ENCODE results near the gene ZNF208. TPM values are rescaled to one million over a fixed set of nuclear protein-coding genes. Genes with fewer than 3 reads are reported as not detected.
"Not testable (repeated sequence)": the region's sequence is repeated elsewhere in the genome, so short reads cannot be mapped to it uniquely, and the experiment has no call there.

Gene ZNF208
- polyA plus RNA-seq (2013, experiment 1 of 2) = 0.25 TPM
- 0.44 TPM for polyA plus RNA-seq (2013, experiment 2 of 2)

GRCh38 chr19:22010437-22011143 is at the start of gene ZNF208:
TSS of gene ZNF208 (minus strand) at chr19:22010943. CDS start at chr19:22010794, 149 bp downstream.
- H3K4me1 ChIP-seq (ENCODE audit: insufficient read depth, low read length); H3K36me3 ChIP-seq (ENCODE audit: insufficient read depth, low read length); H3K27me3 ChIP-seq (ENCODE audit: insufficient read depth, low read length); H3K27ac ChIP-seq (ENCODE audit: low read depth, low read length): not testable (repeated sequence)
- Histone ChIP-seq H3K4me3 (ENCODE audit: low read length) (peak within 1 kb of the TSS; percentile 53), H3K9ac (ENCODE audit: low read depth, low read length) (peak within 1 kb of the TSS; percentile 52; the same call in 1 of the 2 replicates), H3K9me3 (ENCODE audit: insufficient read depth, low read depth, low read length) (peaks cover 69% of the 10 kb centered on the region)
- WGBS = 86% methylated on average over 29 of the region's 29 CpGs

- WGBS = 86% methylated on average over 20 of the region's 20 CpGs
- Histone ChIP-seq H3K4me3 (ENCODE audit: low read length) (peak overlapping the region; percentile 52), H3K36me3 (ENCODE audit: insufficient read depth, low read length) (no peaks in the 10 kb centered on the region), H3K9ac (ENCODE audit: low read depth, low read length) (peak overlapping the region; percentile 49; the same call in 1 of the 2 replicates), H3K4me1 (ENCODE audit: insufficient read depth, low read length) (no peaks in the 10 kb centered on the region), H3K9me3 (ENCODE audit: insufficient read depth, low read depth, low read length) (peaks cover 77% of the 10 kb centered on the region), H3K27me3 (ENCODE audit: insufficient read depth, low read length) (no peaks in the 10 kb centered on the region), H3K27ac (ENCODE audit: low read depth, low read length) (no peak overlapping the region)
Observed at GRCh38 chr19:22052644-22053013, 41.9 kb upstream of the ZNF208 start.

- not testable (repeated sequence) for H3K36me3 ChIP-seq (ENCODE audit: insufficient read depth, low read length); H3K4me1 ChIP-seq (ENCODE audit: insufficient read depth, low read length); H3K27me3 ChIP-seq (ENCODE audit: insufficient read depth, low read length); H3K4me3 ChIP-seq (ENCODE audit: low read length); H3K9ac ChIP-seq (ENCODE audit: low read depth, low read length); H3K27ac ChIP-seq (ENCODE audit: low read depth, low read length)
- 52% methylated on average over 3 of the region's 3 CpGs for WGBS
- H3K9me3 ChIP-seq (ENCODE audit: insufficient read depth, low read depth, low read length) = peaks cover 83% of the 10 kb centered on the region
Observed at GRCh38 chr19:22041151-22041550, 30.4 kb upstream of the ZNF208 start.

- H3K9me3 ChIP-seq (ENCODE audit: insufficient read depth, low read depth, low read length) = peaks cover 92% of the 10 kb centered on the region
- H3K27me3 ChIP-seq (ENCODE audit: insufficient read depth, low read length) = no peaks in the 10 kb centered on the region
- H3K4me3 ChIP-seq (ENCODE audit: low read length) = no peak overlapping the region
- H3K36me3 ChIP-seq (ENCODE audit: insufficient read depth, low read length) = no peaks in the 10 kb centered on the region
- no peaks in the 10 kb centered on the region for H3K4me1 ChIP-seq (ENCODE audit: insufficient read depth, low read length)
- H3K27ac ChIP-seq (ENCODE audit: low read depth, low read length) = no peak overlapping the region
- no peak overlapping the region for H3K9ac ChIP-seq (ENCODE audit: low read depth, low read length)
Observed at GRCh38 chr19:22030680-22031079, 19.9 kb upstream of the ZNF208 start.

GRCh38 chr19:22026687-22027086 is 15.9 kb upstream of the ZNF208 start:
- Histone ChIP-seq H3K4me3 (ENCODE audit: low read length) (no peak overlapping the region), H3K27me3 (ENCODE audit: insufficient read depth, low read length) (no peaks in the 10 kb centered on the region), H3K27ac (ENCODE audit: low read depth, low read length) (no peak overlapping the region), H3K36me3 (ENCODE audit: insufficient read depth, low read length) (no peaks in the 10 kb centered on the region), H3K9me3 (ENCODE audit: insufficient read depth, low read depth, low read length) (peaks cover 92% of the 10 kb centered on the region), H3K4me1 (ENCODE audit: insufficient read depth, low read length) (no peaks in the 10 kb centered on the region), H3K9ac (ENCODE audit: low read depth, low read length) (no peak overlapping the region)

GRCh38 chr19:22025539-22025938 is 14.8 kb upstream of the ZNF208 start:
- H3K9me3 ChIP-seq (ENCODE audit: insufficient read depth, low read depth, low read length) = peaks cover 90% of the 10 kb centered on the region
- not testable (repeated sequence) for H3K4me1 ChIP-seq (ENCODE audit: insufficient read depth, low read length); H3K4me3 ChIP-seq (ENCODE audit: low read length); H3K27me3 ChIP-seq (ENCODE audit: insufficient read depth, low read length); H3K9ac ChIP-seq (ENCODE audit: low read depth, low read length); H3K36me3 ChIP-seq (ENCODE audit: insufficient read depth, low read length); H3K27ac ChIP-seq (ENCODE audit: low read depth, low read length)
- 94% methylated on average over 1 of the region's 1 CpG for WGBS

- Histone ChIP-seq H3K4me3 (ENCODE audit: low read length) (no peak overlapping the region), H3K9me3 (ENCODE audit: insufficient read depth, low read depth, low read length) (peaks cover 94% of the 10 kb centered on the region), H3K4me1 (ENCODE audit: insufficient read depth, low read length) (no peaks in the 10 kb centered on the region), H3K27me3 (ENCODE audit: insufficient read depth, low read length) (no peaks in the 10 kb centered on the region), H3K36me3 (ENCODE audit: insufficient read depth, low read length) (peaks cover 9% of the 10 kb centered on the region; the same call in 1 of the 2 replicates), H3K27ac (ENCODE audit: low read depth, low read length) (no peak overlapping the region), H3K9ac (ENCODE audit: low read depth, low read length) (no peak overlapping the region)
- no CpG with 5 or more reads among the region's 1 CpG for WGBS
Observed at GRCh38 chr19:21970466-21970865, 40.3 kb downstream of the ZNF208 start.

GRCh38 chr19:21947775-21948174 is 63.0 kb downstream of the ZNF208 start:
- Histone ChIP-seq H3K9me3 (ENCODE audit: insufficient read depth, low read depth, low read length) (peaks cover 88% of the 10 kb centered on the region), H3K9ac (ENCODE audit: low read depth, low read length) (no peak overlapping the region), H3K4me1 (ENCODE audit: insufficient read depth, low read length) (no peaks in the 10 kb centered on the region), H3K36me3 (ENCODE audit: insufficient read depth, low read length) (no peaks in the 10 kb centered on the region), H3K4me3 (ENCODE audit: low read length) (no peak overlapping the region), H3K27me3 (ENCODE audit: insufficient read depth, low read length) (no peaks in the 10 kb centered on the region), H3K27ac (ENCODE audit: low read depth, low read length) (no peak overlapping the region)
- 72% methylated on average over 8 of the region's 8 CpGs for WGBS

- no peak overlapping the region for H3K4me3 ChIP-seq (ENCODE audit: low read length)
- no peaks in the 10 kb centered on the region for H3K36me3 ChIP-seq (ENCODE audit: insufficient read depth, low read length)
- H3K27ac ChIP-seq (ENCODE audit: low read depth, low read length) = no peak overlapping the region
- no peak overlapping the region for H3K9ac ChIP-seq (ENCODE audit: low read depth, low read length)
- no peaks in the 10 kb centered on the region for H3K27me3 ChIP-seq (ENCODE audit: insufficient read depth, low read length)
- no peaks in the 10 kb centered on the region for H3K4me1 ChIP-seq (ENCODE audit: insufficient read depth, low read length)
- H3K9me3 ChIP-seq (ENCODE audit: insufficient read depth, low read depth, low read length) = peaks cover 81% of the 10 kb centered on the region
- WGBS = 88% methylated on average over 30 of the region's 30 CpGs
Observed at GRCh38 chr19:21940684-21941083, 70.1 kb downstream of the ZNF208 start.

GRCh38 chr19:21934593-21934992 is 76.2 kb downstream of the ZNF208 start:
- Histone ChIP-seq H3K36me3 (ENCODE audit: insufficient read depth, low read length) (no peaks in the 10 kb centered on the region), H3K4me1 (ENCODE audit: insufficient read depth, low read length) (no peaks in the 10 kb centered on the region), H3K27me3 (ENCODE audit: insufficient read depth, low read length) (no peaks in the 10 kb centered on the region), H3K9ac (ENCODE audit: low read depth, low read length) (no peak overlapping the region), H3K9me3 (ENCODE audit: insufficient read depth, low read depth, low read length) (peaks cover 82% of the 10 kb centered on the region), H3K27ac (ENCODE audit: low read depth, low read length) (no peak overlapping the region), H3K4me3 (ENCODE audit: low read length) (no peak overlapping the region)
- WGBS = 70% methylated on average over 4 of the region's 4 CpGs

GRCh38 chr19:21934131-21934530 is 76.6 kb downstream of the ZNF208 start:
- Histone ChIP-seq H3K36me3 (ENCODE audit: insufficient read depth, low read length) (no peaks in the 10 kb centered on the region), H3K4me1 (ENCODE audit: insufficient read depth, low read length) (no peaks in the 10 kb centered on the region), H3K4me3 (ENCODE audit: low read length) (no peak overlapping the region), H3K9ac (ENCODE audit: low read depth, low read length) (no peak overlapping the region), H3K9me3 (ENCODE audit: insufficient read depth, low read depth, low read length) (peaks cover 86% of the 10 kb centered on the region), H3K27ac (ENCODE audit: low read depth, low read length) (no peak overlapping the region), H3K27me3 (ENCODE audit: insufficient read depth, low read length) (no peaks in the 10 kb centered on the region)
- WGBS = 97% methylated on average over 5 of the region's 5 CpGs

- no peaks in the 10 kb centered on the region for H3K36me3 ChIP-seq (ENCODE audit: insufficient read depth, low read length)
- no peaks in the 10 kb centered on the region for H3K27me3 ChIP-seq (ENCODE audit: insufficient read depth, low read length)
- no peak overlapping the region for H3K27ac ChIP-seq (ENCODE audit: low read depth, low read length)
- no peak overlapping the region for H3K9ac ChIP-seq (ENCODE audit: low read depth, low read length)
- no peaks in the 10 kb centered on the region for H3K4me1 ChIP-seq (ENCODE audit: insufficient read depth, low read length)
- peaks cover 94% of the 10 kb centered on the region for H3K9me3 ChIP-seq (ENCODE audit: insufficient read depth, low read depth, low read length)
- H3K4me3 ChIP-seq (ENCODE audit: low read length) = no peak overlapping the region
- 16% methylated on average over 2 of the region's 2 CpGs for WGBS
Observed at GRCh38 chr19:21922276-21922675, 88.5 kb downstream of the ZNF208 start.

All from HUES64 (cell line).